Glutamatergic neuron (in vitro differentiated cells): ENCODE results near the gene GARNL3. TPM values are rescaled to one million over a fixed set of nuclear protein-coding genes. Genes with fewer than 3 reads are reported as not detected.
A peak's percentile ranks its signal among the peaks of the same experiment; 100 is the strongest.

Experiments
- DNase-seq: peaks from one replicate; pipeline ENCODE4 v3.0.0; 2022
- H3K27ac Mint-ChIP-seq: one replicate; pipeline ENCODE4 v1.8.0; 2020; ENCODE audit warnings: mild to moderate bottlenecking, mixed read lengths, inconsistent platforms; ENCODE audit not compliant: unreplicated experiment
- H3K27me3 Mint-ChIP-seq: one replicate; pipeline ENCODE4 v1.8.0; 2020; ENCODE audit warnings: mild to moderate bottlenecking, moderate library complexity, mixed read lengths, inconsistent platforms; ENCODE audit not compliant: unreplicated experiment
- H3K36me3 Mint-ChIP-seq: one replicate; pipeline ENCODE4 v1.8.0; 2020; ENCODE audit warnings: mild to moderate bottlenecking, mixed read lengths, inconsistent platforms; ENCODE audit not compliant: unreplicated experiment
- H3K4me1 Mint-ChIP-seq: one replicate; pipeline ENCODE4 v1.8.0; 2020; ENCODE audit warnings: mild to moderate bottlenecking, low read depth, mixed read lengths, inconsistent platforms; ENCODE audit not compliant: unreplicated experiment
- H3K4me3 Mint-ChIP-seq: one replicate; pipeline ENCODE4 v1.8.0; 2020; ENCODE audit warnings: mild to moderate bottlenecking, mixed read lengths, inconsistent platforms; ENCODE audit not compliant: unreplicated experiment
- H3K9me3 Mint-ChIP-seq: one replicate; pipeline ENCODE4 v1.8.0; 2020; ENCODE audit warnings: mild to moderate bottlenecking, moderate library complexity, mixed read lengths, inconsistent platforms; ENCODE audit not compliant: unreplicated experiment
- total RNA-seq: library from RNA; stranded (reverse); fragmentation: NEBNext Ultra II Directional; extraction: Animal tissue kit (Norgen Biotek cat#: 25700); gene quantifications from one replicate; pipeline ENCODE4 v1.2.1, GENCODE V29; 2021; ENCODE audit not compliant: unreplicated experiment
- TF ChIP-seq, protein P1 (sequence below): fragments of 200-600 bp; sonication (generic); IDR thresholded peaks from one replicate; pipeline ENCODE4 v1.5.0; 2021; ENCODE audit not compliant: partially characterized antibody, unreplicated experiment

GARNL3 gene
- total RNA-seq, 1 donor from 2014 or later = 14.7 TPM

- no peaks in the 10 kb centered on the region for H3K9me3 Mint-ChIP-seq
- H3K36me3 Mint-ChIP-seq = no peaks in the 10 kb centered on the region
- peaks cover 2% of the 10 kb centered on the region for H3K27me3 Mint-ChIP-seq
- DNase-seq = no peak
- no peak overlapping the region for H3K4me3 Mint-ChIP-seq
- TF ChIP-seq, protein P1, sequence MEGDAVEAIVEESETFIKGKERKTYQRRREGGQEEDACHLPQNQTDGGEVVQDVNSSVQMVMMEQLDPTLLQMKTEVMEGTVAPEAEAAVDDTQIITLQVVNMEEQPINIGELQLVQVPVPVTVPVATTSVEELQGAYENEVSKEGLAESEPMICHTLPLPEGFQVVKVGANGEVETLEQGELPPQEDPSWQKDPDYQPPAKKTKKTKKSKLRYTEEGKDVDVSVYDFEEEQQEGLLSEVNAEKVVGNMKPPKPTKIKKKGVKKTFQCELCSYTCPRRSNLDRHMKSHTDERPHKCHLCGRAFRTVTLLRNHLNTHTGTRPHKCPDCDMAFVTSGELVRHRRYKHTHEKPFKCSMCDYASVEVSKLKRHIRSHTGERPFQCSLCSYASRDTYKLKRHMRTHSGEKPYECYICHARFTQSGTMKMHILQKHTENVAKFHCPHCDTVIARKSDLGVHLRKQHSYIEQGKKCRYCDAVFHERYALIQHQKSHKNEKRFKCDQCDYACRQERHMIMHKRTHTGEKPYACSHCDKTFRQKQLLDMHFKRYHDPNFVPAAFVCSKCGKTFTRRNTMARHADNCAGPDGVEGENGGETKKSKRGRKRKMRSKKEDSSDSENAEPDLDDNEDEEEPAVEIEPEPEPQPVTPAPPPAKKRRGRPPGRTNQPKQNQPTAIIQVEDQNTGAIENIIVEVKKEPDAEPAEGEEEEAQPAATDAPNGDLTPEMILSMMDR = no peak
- H3K27ac Mint-ChIP-seq = no peak overlapping the region
- H3K4me1 Mint-ChIP-seq = peaks cover 5% of the 10 kb centered on the region
Observed at GRCh38 chr9:127256324-127256723, 8.2 kb upstream of the GARNL3 start.

DNA sequence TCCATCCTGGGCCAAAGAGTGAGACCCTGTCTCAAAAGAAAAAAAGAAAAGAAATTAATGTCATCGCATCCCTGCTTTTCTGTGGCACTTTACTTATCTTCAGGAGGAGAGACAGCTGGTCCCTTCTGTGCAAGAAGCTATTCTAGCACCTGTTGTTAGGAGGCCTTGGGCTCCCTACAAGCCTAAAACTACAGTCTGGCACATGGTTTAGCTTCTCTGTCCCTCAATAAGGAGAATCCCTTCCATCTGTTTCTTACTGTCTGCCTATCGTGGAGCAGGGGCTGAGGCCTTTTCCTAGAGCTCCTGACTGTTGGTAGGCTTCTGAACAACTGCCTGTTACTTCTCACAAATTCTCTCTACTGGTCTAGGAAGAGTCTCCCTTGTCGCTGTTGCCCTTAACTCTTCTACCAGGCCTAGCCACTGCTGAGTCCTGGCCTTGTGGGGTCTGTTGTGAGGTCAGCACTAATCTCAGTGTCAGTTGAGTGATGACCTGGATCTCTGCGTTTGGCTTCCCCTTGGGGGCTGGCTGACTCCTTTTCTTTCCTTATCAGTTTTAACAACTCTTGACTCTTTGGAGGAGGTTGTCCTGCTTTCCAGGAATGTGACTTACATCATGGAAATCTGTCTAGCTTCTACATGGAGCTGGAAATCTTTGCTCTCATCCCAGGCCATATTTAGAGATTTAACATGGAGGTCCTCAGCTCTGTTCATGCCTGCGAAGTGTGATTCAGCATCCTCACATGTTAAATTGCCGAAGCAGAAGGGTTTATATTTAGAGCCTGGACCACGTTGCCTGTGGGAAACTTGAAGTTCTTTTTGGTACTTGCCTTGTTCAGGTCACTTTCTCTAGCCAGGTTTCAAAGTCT lies 5.7 kb upstream of the GARNL3 start:
- peaks cover 9% of the 10 kb centered on the region for H3K4me1 Mint-ChIP-seq
- TF ChIP-seq, protein P1 = no peak
- H3K27ac Mint-ChIP-seq = peak overlapping the region; percentile 64
- no peak for DNase-seq
- no peaks in the 10 kb centered on the region for H3K36me3 Mint-ChIP-seq
- no peak overlapping the region for H3K4me3 Mint-ChIP-seq
- peaks cover 2% of the 10 kb centered on the region for H3K27me3 Mint-ChIP-seq
- no peaks in the 10 kb centered on the region for H3K9me3 Mint-ChIP-seq

DNA sequence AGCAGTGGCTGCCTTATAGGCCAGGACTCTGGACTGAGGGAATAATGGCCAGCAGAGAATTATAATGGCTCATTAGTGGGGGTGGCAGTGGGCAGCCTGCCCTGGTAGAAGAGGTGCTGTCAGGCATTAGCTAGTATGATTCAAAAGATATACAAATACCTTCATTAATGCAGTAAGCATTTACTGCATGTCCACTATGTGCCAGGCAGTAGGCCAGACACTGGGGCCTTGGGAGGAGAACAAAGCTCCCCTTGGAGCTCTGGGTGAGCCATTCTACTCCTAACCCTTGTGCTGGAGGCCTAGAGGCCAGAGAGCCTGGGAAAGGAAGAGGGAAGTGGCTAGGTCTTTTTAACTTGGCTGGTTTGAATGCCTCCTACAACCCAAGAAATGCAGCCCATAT lies 2.0 kb upstream of the GARNL3 start:
- Mint-ChIP-seq H3K4me1 (peaks cover 19% of the 10 kb centered on the region), H3K27me3 (peaks cover 2% of the 10 kb centered on the region), H3K9me3 (peaks cover 1% of the 10 kb centered on the region), H3K4me3 (no peak overlapping the region), H3K27ac (no peak overlapping the region), H3K36me3 (no peaks in the 10 kb centered on the region)
- DNase-seq = no peak
- TF ChIP-seq, protein P1 = no peak

DNA sequence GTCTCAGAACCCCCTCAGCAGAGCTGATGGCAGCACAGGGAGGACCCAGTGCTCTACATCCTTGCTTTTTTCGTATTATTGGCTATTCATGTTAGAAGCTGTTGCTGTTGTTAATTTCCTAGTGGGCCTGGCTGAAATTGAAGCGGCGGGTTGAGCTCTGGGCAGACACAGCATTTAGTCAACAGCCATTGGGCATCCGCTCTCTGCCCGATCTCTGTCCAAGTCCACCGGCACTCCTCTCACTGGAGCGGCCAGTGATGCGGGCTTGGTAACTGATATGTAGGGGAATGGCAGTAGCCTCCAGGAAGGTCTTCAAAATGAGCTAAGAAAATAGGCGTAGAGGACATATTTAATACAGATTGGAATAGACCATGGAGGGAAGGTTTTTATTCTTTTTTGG lies 1.3 kb upstream of the GARNL3 start:
- no peak overlapping the region for H3K27ac Mint-ChIP-seq
- H3K4me3 Mint-ChIP-seq = no peak overlapping the region
- TF ChIP-seq, protein P1 = no peak
- H3K27me3 Mint-ChIP-seq = peaks cover 2% of the 10 kb centered on the region
- H3K4me1 Mint-ChIP-seq = peaks cover 24% of the 10 kb centered on the region
- H3K36me3 Mint-ChIP-seq = no peaks in the 10 kb centered on the region
- no peak for DNase-seq
- H3K9me3 Mint-ChIP-seq = peaks cover 1% of the 10 kb centered on the region

DNA sequence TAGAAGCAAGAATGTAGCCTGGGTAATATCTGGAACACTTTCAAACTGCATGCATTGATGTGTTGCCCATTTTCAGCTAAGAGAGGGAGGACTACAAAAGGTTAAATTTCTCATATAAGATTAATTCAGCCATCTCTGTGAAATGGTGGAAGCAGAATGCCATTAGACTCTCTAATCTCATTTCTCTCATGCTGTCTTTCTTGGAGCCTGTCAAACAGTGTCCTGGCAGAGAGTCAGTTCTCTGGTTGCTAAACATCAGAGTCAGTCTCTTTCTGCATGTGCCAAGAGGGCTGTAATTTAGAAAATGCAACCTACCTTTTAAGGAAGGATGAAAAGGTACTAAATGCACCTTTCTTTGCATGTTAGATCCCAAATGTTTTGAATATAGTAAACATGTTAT lies 910 bp upstream of the GARNL3 start:
- TF ChIP-seq, protein P1 = no peak
- no peak for DNase-seq
- H3K27me3 Mint-ChIP-seq = peaks cover 2% of the 10 kb centered on the region
- peaks cover 27% of the 10 kb centered on the region for H3K4me1 Mint-ChIP-seq
- H3K4me3 Mint-ChIP-seq = no peak overlapping the region
- H3K9me3 Mint-ChIP-seq = peaks cover 1% of the 10 kb centered on the region
- no peak overlapping the region for H3K27ac Mint-ChIP-seq
- no peaks in the 10 kb centered on the region for H3K36me3 Mint-ChIP-seq
